K562 (cell line): ENCODE measurements around the gene VAT1L. TPM values are rescaled to one million over a fixed set of nuclear protein-coding genes. Genes with fewer than 3 reads are reported as not detected.

Experiments
- ATAC-seq: fragments of 200-7000 bp; cut with Tn5 transposase; 3 replicates; pipeline ENCODE4 v1.9.1; 2020; ENCODE audit warnings: moderate library complexity
- BruUV-seq: library from RNA; stranded (reverse); fragments of 400-500 nt; replicated peaks from 2 replicates; lab custom pipeline; 2021; lab: Mats Ljungman, UMichigan
- CTCF ChIA-PET: fragments of 300-600 bp; formaldehyde crosslinking; extraction: SDS; loops from one replicate; lab custom pipeline; 2021; ENCODE audit warnings: low intra/inter-chr PET ratio; lab: Yijun Ruan, JAX
- POLR2A ChIA-PET: fragments of 300-600, 350-650 bp; sonication (Branson Sonifier 250); formaldehyde crosslinking; extraction: SDS; loops from one replicate; lab custom pipeline; 2021; ENCODE audit warnings: antibody characterized with exemption, inconsistent platforms; lab: Yijun Ruan, JAX
- DNase-seq, 4 experiments: peaks; one replicate each; pipeline versions ENCODE4 v3.0.0 to v3.0.0-alpha.2; 2011 to 2018; ENCODE audit warnings: low spot score in 3 of 4, mixed read lengths in 3 of 4; ENCODE audit errors: extremely low read depth in 1 of 4
- FAIRE-seq: peaks from 2 replicates; lab custom pipeline; 2011; peaks lifted over from hg19 to GRCh38; lab: Jason Lieb, UNC
- H2AFZ ChIP-seq: 2 replicates; pipeline ENCODE4 v1.6.0; 2011; ENCODE audit warnings: low read depth, low read length, control low read depth, inconsistent platforms
- H3K27ac ChIP-seq: fragments of 200-600 bp; 3 replicates; pipeline ENCODE4 v1.8.0; 2011; ENCODE audit warnings: low read depth, mild to moderate bottlenecking, control low read depth, inconsistent platforms, low read length, moderate library complexity, mixed read lengths; ENCODE audit errors: extremely low read depth
- H3K27me3 ChIP-seq, 2 experiments: fragments of 300-600 bp in 1 of 2; 2 replicates in 1 of 2; 3 replicates in 1 of 2; pipeline versions ENCODE4 v1.6.0 to v1.8.0; 2011; ENCODE audit warnings: inconsistent platforms in 2 of 2, low read length in 2 of 2, mild to moderate bottlenecking in 1 of 2, mixed read lengths in 1 of 2, moderate library complexity in 1 of 2; ENCODE audit not compliant: control insufficient read depth in 2 of 2, insufficient read depth in 2 of 2
- H3K36me3 ChIP-seq: fragments of 300-600 bp; 3 replicates; pipeline ENCODE4 v1.8.0; 2011; ENCODE audit warnings: mild to moderate bottlenecking, low read length, inconsistent platforms; ENCODE audit not compliant: control insufficient read depth, insufficient read depth
- H3K4me1 ChIP-seq, 2 experiments: fragments of 200-600 bp in 1 of 2; replicated peaks in 1 of 2; 2 replicates in 1 of 2; 3 replicates in 1 of 2; pipeline versions ENCODE4 v1.5.1 to v1.8.0; 2011; ENCODE audit warnings: inconsistent platforms in 2 of 2, low read length in 2 of 2, mild to moderate bottlenecking in 1 of 2, mixed read lengths in 1 of 2, moderate library complexity in 1 of 2; ENCODE audit not compliant: control insufficient read depth in 2 of 2, insufficient read depth in 2 of 2
- H3K4me2 ChIP-seq: 2 replicates; pipeline ENCODE4 v1.6.1; 2011; ENCODE audit warnings: low read length, control low read depth, inconsistent platforms, mixed read lengths; ENCODE audit not compliant: insufficient read depth
- H3K4me3 ChIP-seq: fragments of 200-600 bp; sonication (generic), shearing (Covaris generic); 2 replicates; pipeline ENCODE4 v1.5.1; 2016; ENCODE audit warnings: control low read depth, inconsistent platforms
- H3K79me2 ChIP-seq: fragments of 200-600 bp; 3 replicates; pipeline ENCODE4 v1.8.0; 2011; ENCODE audit warnings: low read length, inconsistent platforms; ENCODE audit not compliant: control insufficient read depth, insufficient read depth
- H3K9ac ChIP-seq, 2 experiments: 2 replicates each; pipeline versions ENCODE4 v1.6.0 to v1.6.1; 2011; ENCODE audit warnings: low read depth in 2 of 2, low read length in 2 of 2, control low read depth in 1 of 2, inconsistent platforms in 1 of 2, mild to moderate bottlenecking in 1 of 2, mixed read lengths in 1 of 2; ENCODE audit not compliant: insufficient read depth in 1 of 2
- H3K9me1 ChIP-seq: one replicate; pipeline ENCODE4 v1.6.0; 2011; ENCODE audit warnings: inconsistent platforms, mild to moderate bottlenecking, low read length, moderate library complexity; ENCODE audit not compliant: control insufficient read depth, insufficient read depth
- H3K9me3 ChIP-seq: replicated peaks from 2 replicates; pipeline ENCODE4 v1.5.1; 2011; ENCODE audit warnings: low read depth, low read length, inconsistent platforms; ENCODE audit not compliant: control insufficient read depth, insufficient read depth
- H4K20me1 ChIP-seq: replicated peaks from 2 replicates; pipeline ENCODE4 v1.6.1; 2011; ENCODE audit warnings: low read length, inconsistent platforms, mixed read lengths; ENCODE audit not compliant: control insufficient read depth, insufficient read depth
- ARID2 ChIP-seq: fragments of 450-650 bp; IDR thresholded peaks from 2 replicates; pipeline ENCODE4 v1.6.1; 2017; ENCODE audit warnings: antibody characterized with exemption, mild to moderate bottlenecking
- HDAC1 ChIP-seq, 2 experiments: fragments of 450-650 bp; IDR thresholded peaks; 2 replicates each; pipeline ENCODE4 v1.6.1; 2016 to 2017; ENCODE audit warnings: inconsistent platforms in 1 of 2, mild to moderate bottlenecking in 1 of 2, moderate library complexity in 1 of 2
- JUND ChIP-seq, 2 experiments: IDR thresholded peaks; 2 replicates in 1 of 2; 3 replicates in 1 of 2; pipeline ENCODE4 v1.6.1; 2011; ENCODE audit warnings: borderline replicate concordance in 2 of 2, low read depth in 2 of 2, low read length in 2 of 2, improper control_type of control experiment in 1 of 2, missing biosample characterization in 1 of 2, missing genetic modification characterization in 1 of 2, missing genetic modification reagents in 1 of 2
- PATZ1 ChIP-seq: fragments of 250-450 bp; sonication (Bioruptor Pico); IDR thresholded peaks from 2 replicates; pipeline ENCODE4 v1.5.0; 2020; ENCODE audit warnings: mild to moderate bottlenecking, borderline replicate concordance
- SMC3 ChIP-seq: conservative IDR thresholded peaks from 2 replicates; pipeline ENCODE4 v1.6.1; 2011; ENCODE audit warnings: low read depth, low read length, improper control_type of control experiment; ENCODE audit not compliant: insufficient read depth
- SRSF7 ChIP-seq: fragments of 200-400 bp; formaldehyde crosslinking; optimal IDR thresholded peaks from 2 replicates; pipeline ENCODE3; 2017; ENCODE audit warnings: mild to moderate bottlenecking, low read depth, low read length
- TEAD2 ChIP-seq: fragments of 450-650 bp; IDR thresholded peaks from 2 replicates; pipeline ENCODE4 v1.6.1; 2016; ENCODE audit warnings: missing genetic modification characterization, control low read depth, missing compliant biosample characterization
- ZC3H4 ChIP-seq: sonication (generic); formaldehyde crosslinking; IDR thresholded peaks from 2 replicates; pipeline ENCODE4 v1.9.0; 2021; ENCODE audit warnings: missing genetic modification reagents, borderline replicate concordance
- ZNF253 ChIP-seq: fragments of 250-450 bp; sonication (Bioruptor Pico); conservative IDR thresholded peaks from 2 replicates; pipeline ENCODE4 v1.6.1; 2021; ENCODE audit warnings: mild to moderate bottlenecking
- ZNF41 ChIP-seq: fragments of 250-450 bp; sonication (Bioruptor Pico); conservative IDR thresholded peaks from 2 replicates; pipeline ENCODE4 v1.4.0; 2020; ENCODE audit warnings: mild to moderate bottlenecking
- WGBS: fragments of 100-300 bp; shearing (Covaris generic); methylation state at CpG from one replicate; pipeline ENCODE4 v1.1.6; 2016; ENCODE audit warnings: low coverage, mixed read lengths; ENCODE audit not compliant: insufficient coverage; ENCODE audit errors: missing lambda C conversion rate; 5-methylcytosine and 5-hydroxymethylcytosine counted together
- in situ Hi-C: fragments of 300-500 bp; cut with MboI; formaldehyde crosslinking; loops from 4 replicates; pipeline ENCODE4 v1.15.0; 2018; ENCODE audit warnings: inconsistent platforms, mixed read lengths
- intact Hi-C: fragments of 100-400 bp; cut with micrococcal nuclease; formaldehyde crosslinking; loops from 2 replicates; pipeline ENCODE4 v1.14.2; 2022
- polyA plus RNA-seq, 8 experiments: library from polyadenylated mRNA; depleted of rRNA in 4 of 8; stranded (reverse) in 5 of 8; unstranded in 3 of 8; fragments of >200 nt; fragmentation: Nextera tagmentation in 2 of 8; fragmentation: Illumina TruSeq in 1 of 8; extraction: Ambion mirVana in 2 of 8; extraction: Trizol in 1 of 8; gene quantifications; 2 replicates each; pipeline versions ENCODE4 v1.2.1 to v1.2.3, GENCODE V29; 2011 to 2014; ENCODE audit warnings: inconsistent platforms in 1 of 8, missing spikeins in 1 of 8
- total RNA-seq, 7 experiments: library from RNA; depleted of rRNA in 6 of 7; stranded (reverse); fragments of >200 nt in 6 of 7; fragmentation: Illumina TruSeq in 2 of 7; extraction: Trizol in 2 of 7; gene quantifications; 2 replicates each; pipeline versions ENCODE4 v1.2.1 to v1.2.3, GENCODE V29; 2011 to 2021; ENCODE audit warnings: low replicate concordance in 1 of 7
- TF ChIP-seq, protein P1 (sequence below), 2 experiments: IDR thresholded peaks in 1 of 2; conservative IDR thresholded peaks in 1 of 2; 2 replicates each; pipeline ENCODE4 v1.6.1; 2016; ENCODE audit warnings: low read depth in 2 of 2, mild to moderate bottlenecking in 1 of 2, missing compliant biosample characterization in 1 of 2, missing genetic modification characterization in 1 of 2, moderate library complexity in 1 of 2
- TF ChIP-seq, protein P2 (sequence below): sonication (generic); formaldehyde crosslinking; IDR thresholded peaks from 2 replicates; pipeline ENCODE4 v1.8.0; 2022; ENCODE audit warnings: mild to moderate bottlenecking, missing genetic modification reagents

VAT1L gene
- total and polyA plus RNA-seq, 9 of the 15 experiments (the other 6 are each of a cell fraction or from before 2014, with no cell fraction given): 0.01 TPM; not detected in 8

DNA sequence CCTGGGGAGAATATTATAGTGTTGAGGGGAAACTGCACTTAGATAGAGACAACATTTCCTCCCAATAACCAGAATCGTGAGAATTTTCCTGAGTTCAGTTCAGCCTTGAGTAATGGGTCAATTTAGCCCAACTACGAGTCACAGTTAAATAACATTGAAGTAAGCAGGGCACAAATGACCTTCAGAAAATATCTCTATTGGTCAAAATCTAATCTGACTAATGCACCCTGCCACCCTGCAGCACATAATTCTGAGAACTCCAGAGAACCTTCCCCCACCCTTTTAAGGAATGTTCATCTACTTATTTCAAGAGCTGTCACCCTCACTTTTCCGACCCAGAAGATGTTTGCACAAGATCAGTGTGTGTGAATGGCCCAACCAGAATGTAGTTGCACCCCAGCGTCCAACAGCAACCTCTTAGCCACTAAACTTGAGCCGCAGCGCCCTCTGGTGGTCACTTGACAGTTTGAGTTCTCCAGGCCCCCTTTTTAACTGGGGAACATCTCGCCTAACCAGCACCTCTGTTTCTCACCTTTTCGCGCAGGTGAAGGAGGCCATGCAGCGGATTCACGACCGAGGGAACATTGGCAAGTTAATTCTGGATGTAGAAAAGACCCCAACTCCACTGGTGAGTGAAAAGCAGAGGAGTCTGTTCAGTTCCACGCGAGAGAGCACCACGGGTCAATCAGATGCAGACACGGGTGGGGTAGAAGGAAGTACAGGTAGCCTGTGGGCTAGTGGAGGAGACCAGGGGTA lies 183.1 kb downstream of the VAT1L start (continued):
- TF ChIP-seq SMC3: peak; percentile 91
- TF ChIP-seq ARID2: peak; percentile 73
- TF ChIP-seq, all 486 proteins: peak for 7

- peaks cover 0 to 2% of the 10 kb centered on the region in 2 experiments; a peak in 3 of 5 replicates for H3K27me3 ChIP-seq
- no peaks in the 10 kb centered on the region for H3K4me1 ChIP-seq
- H3K36me3 ChIP-seq: no peaks in the 10 kb centered on the region
- H2AFZ ChIP-seq: no peak overlapping the region
- no peaks in the 10 kb centered on the region for H3K9me1 ChIP-seq
- no peak overlapping the region for H3K4me3 ChIP-seq
- DNase-seq: no peak
- BruUV-seq: no TSS peak
- no peak for FAIRE-seq
- 0% methylated on average over 1 of the region's 1 CpG for WGBS
- H4K20me1 ChIP-seq: 0 out of 2 replicates have a peak, but pooled peaks cover 5% of the 10 kb centered on the region
- no peak overlapping the region for H3K4me2 ChIP-seq
- intact Hi-C loops: loop anchor here (5.0 to 10.0 kb wide), 2 partner anchors 387 to 735 kb away; no protein-coding TSS in a partner anchor
- no peak overlapping the region for H3K27ac ChIP-seq
- ATAC-seq: no peak
- no peak overlapping the region for H3K9ac ChIP-seq
- ChIA-PET CTCF (interaction anchor here (1.9 to 2.5 kb wide), 2 partner anchors 296 to 736 kb away, joined by 11 to 31 read pairs; no protein-coding TSS in a partner anchor), POLR2A (no interaction called here)
- in situ Hi-C loops: loop anchor here (5.0 to 25.0 kb wide), 2 partner anchors 295 to 735 kb away; no protein-coding TSS in a partner anchor
- H3K9me3 ChIP-seq: no peaks in the 10 kb centered on the region
- H3K79me2 ChIP-seq: no peaks in the 10 kb centered on the region
- no peak for TF ChIP-seq JUND (IDR thresholded peaks at IDR 0.05; ENCODE audit: borderline replicate concordance, low read depth, low read length)
- no peak for TF ChIP-seq JUND (tag; IDR thresholded peaks at IDR 0.05; ENCODE audit: borderline replicate concordance, low read depth, low read length)
- TF ChIP-seq PATZ1 (CRISPR knock-in tag): no peak
- TF ChIP-seq SRSF7: no peak
- TF ChIP-seq, protein P1, sequence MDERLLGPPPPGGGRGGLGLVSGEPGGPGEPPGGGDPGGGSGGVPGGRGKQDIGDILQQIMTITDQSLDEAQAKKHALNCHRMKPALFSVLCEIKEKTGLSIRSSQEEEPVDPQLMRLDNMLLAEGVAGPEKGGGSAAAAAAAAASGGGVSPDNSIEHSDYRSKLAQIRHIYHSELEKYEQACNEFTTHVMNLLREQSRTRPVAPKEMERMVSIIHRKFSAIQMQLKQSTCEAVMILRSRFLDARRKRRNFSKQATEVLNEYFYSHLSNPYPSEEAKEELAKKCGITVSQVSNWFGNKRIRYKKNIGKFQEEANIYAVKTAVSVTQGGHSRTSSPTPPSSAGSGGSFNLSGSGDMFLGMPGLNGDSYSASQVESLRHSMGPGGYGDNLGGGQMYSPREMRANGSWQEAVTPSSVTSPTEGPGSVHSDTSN (CRISPR knock-in tag; IDR thresholded peaks at IDR 0.05; ENCODE audit: low read depth): no peak
- TF ChIP-seq, protein P1 (tag; conservative IDR thresholded peaks at IDR 0.05; ENCODE audit: low read depth): no peak
- TF ChIP-seq ZC3H4 (CRISPR knock-in tag): no peak
- TF ChIP-seq ZNF253: no peak
- no peak for TF ChIP-seq TEAD2 (tag)
- TF ChIP-seq, protein P2, sequence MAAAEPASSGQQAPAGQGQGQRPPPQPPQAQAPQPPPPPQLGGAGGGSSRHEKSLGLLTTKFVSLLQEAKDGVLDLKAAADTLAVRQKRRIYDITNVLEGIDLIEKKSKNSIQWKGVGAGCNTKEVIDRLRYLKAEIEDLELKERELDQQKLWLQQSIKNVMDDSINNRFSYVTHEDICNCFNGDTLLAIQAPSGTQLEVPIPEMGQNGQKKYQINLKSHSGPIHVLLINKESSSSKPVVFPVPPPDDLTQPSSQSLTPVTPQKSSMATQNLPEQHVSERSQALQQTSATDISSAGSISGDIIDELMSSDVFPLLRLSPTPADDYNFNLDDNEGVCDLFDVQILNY (CRISPR knock-in tag): no peak
- no peak for TF ChIP-seq ZNF41 (CRISPR knock-in tag)
- TF ChIP-seq HDAC1 (IDR thresholded peaks at IDR 0.05): no peak
These were observed 183.7 kb downstream of the VAT1L start for GRCh38 chr16:77972062-77972392.
